GM19238 (cell line): ENCODE data around the gene SNX20.

Source experiments
- DNase-seq: peaks from one replicate; pipeline ENCODE4 v3.0.0; 2011; ENCODE audit warnings: low spot score; ENCODE audit not compliant: insufficient read length

Gene SNX20

GRCh38 chr16:50705436-50706110, 24.5 kb upstream of the SNX20 start:
- no peak for DNase-seq

- no peak for DNase-seq
Observed at GRCh38 chr16:50704245-50704644, 23.1 kb upstream of the SNX20 start.

- no peak for DNase-seq
Observed at GRCh38 chr16:50702725-50703124, 21.6 kb upstream of the SNX20 start.

GRCh38 chr16:50699326-50700159, 18.4 kb upstream of the SNX20 start:
- no peak for DNase-seq

GRCh38 chr16:50697881-50698767, 17.0 kb upstream of the SNX20 start:
- DNase-seq: no peak

- DNase-seq: no peak
Observed at GRCh38 chr16:50697421-50697715, 16.3 kb upstream of the SNX20 start.

GRCh38 chr16:50696575-50697420, 15.7 kb upstream of the SNX20 start:
- DNase-seq: peak; percentile 73

GRCh38 chr16:50696126-50696525, 15.0 kb upstream of the SNX20 start:
- DNase-seq: no peak

- DNase-seq: no peak
Observed at GRCh38 chr16:50695017-50696000, 14.2 kb upstream of the SNX20 start.

- DNase-seq: no peak
Observed at GRCh38 chr16:50694206-50694605, 13.1 kb upstream of the SNX20 start.

- no peak for DNase-seq
Observed at GRCh38 chr16:50692999-50693781, 12.1 kb upstream of the SNX20 start, which contains the start of gene NOD2. TSS of gene NOD2 (plus strand) at chr16:50693606. CDS start at chr16:50699496, 5,890 bp downstream.

GRCh38 chr16:50692644-50692998, 11.5 kb upstream of the SNX20 start:
- DNase-seq: no peak

GRCh38 chr16:50690177-50690576, 9.1 kb upstream of the SNX20 start:
- DNase-seq: no peak

GRCh38 chr16:50688867-50689266, 7.8 kb upstream of the SNX20 start:
- DNase-seq: no peak

- no peak for DNase-seq
Observed at GRCh38 chr16:50688083-50688482, 7.0 kb upstream of the SNX20 start.

GRCh38 chr16:50685462-50686063, 4.5 kb upstream of the SNX20 start:
- no peak for DNase-seq

- DNase-seq: no peak
Observed at GRCh38 chr16:50684823-50685461, 3.8 kb upstream of the SNX20 start.

GRCh38 chr16:50683689-50684374, 2.7 kb upstream of the SNX20 start:
- no peak for DNase-seq
